KOPT-K1 (cell line): ENCODE measurements around the gene ZFAND6.
"Not testable (repeated sequence)": the region's sequence is repeated elsewhere in the genome, so short reads cannot be mapped to it uniquely, and the experiment has no call there.

Experiments
- H3K27ac ChIP-seq: fragments of 200-600 bp; sonication (generic); 2 replicates; pipeline ENCODE4 v1.5.1; 2016; ENCODE audit warnings: antibody characterized with exemption, mild to moderate bottlenecking, low read depth, low read length; ENCODE audit not compliant: poor library complexity, severe bottlenecking
- H3K36me3 ChIP-seq: fragments of 200-600 bp; sonication (generic); 2 replicates; pipeline ENCODE4 v1.5.1; 2017; ENCODE audit warnings: antibody characterized with exemption, mild to moderate bottlenecking, low read length, moderate library complexity; ENCODE audit not compliant: insufficient read depth
- H3K9me3 ChIP-seq: fragments of 200-600 bp; sonication (generic); 2 replicates; pipeline ENCODE4 v1.5.1; 2017; ENCODE audit warnings: antibody characterized with exemption, low read length, mild to moderate bottlenecking; ENCODE audit not compliant: insufficient read depth, poor library complexity, severe bottlenecking

The ZFAND6 gene

GRCh38 chr15:80031841-80032240 lies 27.6 kb upstream of the ZFAND6 start:
- Histone ChIP-seq H3K36me3 (no peaks in the 10 kb centered on the region), H3K9me3 (no peaks in the 10 kb centered on the region), H3K27ac (no peak overlapping the region)

GRCh38 chr15:80034629-80035028 lies 24.8 kb upstream of the ZFAND6 start:
- Histone ChIP-seq H3K27ac (no peak overlapping the region), H3K36me3 (no peaks in the 10 kb centered on the region), H3K9me3 (no peaks in the 10 kb centered on the region)

GRCh38 chr15:80036071-80036470 lies 23.4 kb upstream of the ZFAND6 start:
- H3K9me3 ChIP-seq, result no peaks in the 10 kb centered on the region
- H3K27ac ChIP-seq, result no peak overlapping the region
- H3K36me3 ChIP-seq, result no peaks in the 10 kb centered on the region

GRCh38 chr15:80041494-80042253 lies 17.8 kb upstream of the ZFAND6 start:
- no peak overlapping the region for H3K27ac ChIP-seq
- no peaks in the 10 kb centered on the region for H3K9me3 ChIP-seq
- H3K36me3 ChIP-seq, result no peaks in the 10 kb centered on the region

- H3K9me3 ChIP-seq, result no peaks in the 10 kb centered on the region
- no peak overlapping the region for H3K27ac ChIP-seq
- H3K36me3 ChIP-seq, result no peaks in the 10 kb centered on the region
Observed at GRCh38 chr15:80042568-80042967, 16.9 kb upstream of the ZFAND6 start.

- H3K27ac ChIP-seq, H3K9me3 ChIP-seq, H3K36me3 ChIP-seq: not testable (repeated sequence)
Observed at GRCh38 chr15:80045219-80045618, 14.3 kb upstream of the ZFAND6 start.

- H3K9me3 ChIP-seq, result no peaks in the 10 kb centered on the region
- no peak overlapping the region for H3K27ac ChIP-seq
- H3K36me3 ChIP-seq, result no peaks in the 10 kb centered on the region
Observed at GRCh38 chr15:80049046-80049445, 10.4 kb upstream of the ZFAND6 start.

- Histone ChIP-seq H3K36me3 (no peaks in the 10 kb centered on the region), H3K27ac (no peak overlapping the region), H3K9me3 (no peaks in the 10 kb centered on the region)
Observed at GRCh38 chr15:80052597-80053304, 6.7 kb upstream of the ZFAND6 start.

- Histone ChIP-seq H3K9me3 (no peaks in the 10 kb centered on the region), H3K36me3 (no peaks in the 10 kb centered on the region), H3K27ac (no peak overlapping the region)
Observed at GRCh38 chr15:80055933-80056332, 3.5 kb upstream of the ZFAND6 start.

GRCh38 chr15:80058044-80058443 lies 1.4 kb upstream of the ZFAND6 start:
- Histone ChIP-seq H3K36me3 (no peaks in the 10 kb centered on the region), H3K27ac (no peak overlapping the region), H3K9me3 (no peaks in the 10 kb centered on the region)

- H3K27ac ChIP-seq, result peak overlapping the region; percentile 85
- H3K36me3 ChIP-seq, result no peaks in the 10 kb centered on the region
- no peaks in the 10 kb centered on the region for H3K9me3 ChIP-seq
Observed at GRCh38 chr15:80059786-80060355, 395 bp downstream of the ZFAND6 start.

GRCh38 chr15:80060356-80061006 lies 1.0 kb downstream of the ZFAND6 start:
- Histone ChIP-seq H3K36me3 (no peaks in the 10 kb centered on the region), H3K9me3 (no peaks in the 10 kb centered on the region), H3K27ac (peak overlapping the region; percentile 85)

- Histone ChIP-seq H3K9me3 (no peaks in the 10 kb centered on the region), H3K27ac (no peak overlapping the region), H3K36me3 (no peaks in the 10 kb centered on the region)
Observed at GRCh38 chr15:80061582-80061981, 2.1 kb downstream of the ZFAND6 start.

GRCh38 chr15:80066912-80067311 lies 7.4 kb downstream of the ZFAND6 start:
- H3K9me3 ChIP-seq, result no peaks in the 10 kb centered on the region
- no peak overlapping the region for H3K27ac ChIP-seq
- no peaks in the 10 kb centered on the region for H3K36me3 ChIP-seq

GRCh38 chr15:80068578-80068977 lies 9.1 kb downstream of the ZFAND6 start:
- H3K27ac ChIP-seq, result no peak overlapping the region

More at GRCh38 chr15:80068578-80068977, 9.1 kb downstream of the ZFAND6 start:
- Histone ChIP-seq H3K9me3 (no peaks in the 10 kb centered on the region), H3K36me3 (no peaks in the 10 kb centered on the region)
